GM21619 (cell line): ENCODE results near the gene TYMS.

Source experiments
- ATAC-seq: cut with Tn5 transposase; IDR thresholded peaks from one replicate; pipeline ENCODE4 v1.9.1; 2021; ENCODE audit not compliant: unreplicated experiment

Gene TYMS

DNA sequence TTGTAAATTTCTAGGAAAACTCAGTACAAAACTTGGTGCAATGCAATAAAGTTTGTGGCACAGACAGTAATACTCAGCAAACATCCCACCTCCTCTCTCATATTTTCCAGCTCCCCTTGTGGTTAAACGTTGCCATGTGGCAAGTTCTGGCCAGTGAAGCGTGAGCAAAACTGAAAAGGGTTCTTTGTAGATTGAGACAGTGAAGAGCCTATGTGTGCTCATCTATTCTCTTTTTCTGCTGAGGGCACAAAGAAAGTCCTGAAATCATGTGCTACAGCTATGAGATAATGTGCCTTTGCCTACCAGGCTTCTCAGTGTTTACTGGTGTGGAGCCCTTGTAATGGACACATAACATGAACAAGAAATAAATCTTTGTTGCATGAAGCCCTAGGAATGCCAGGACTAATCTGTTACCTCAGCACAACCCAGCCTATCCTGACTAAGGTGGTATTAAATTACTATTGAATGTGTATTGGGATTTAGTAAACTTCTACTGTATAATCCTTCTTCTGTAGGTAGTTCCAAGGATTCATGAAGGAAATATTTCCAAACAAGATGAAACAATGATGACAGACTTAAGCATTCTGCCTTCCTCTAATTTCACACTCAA, 13.0 kb upstream of the TYMS start:
- no peak for ATAC-seq

DNA sequence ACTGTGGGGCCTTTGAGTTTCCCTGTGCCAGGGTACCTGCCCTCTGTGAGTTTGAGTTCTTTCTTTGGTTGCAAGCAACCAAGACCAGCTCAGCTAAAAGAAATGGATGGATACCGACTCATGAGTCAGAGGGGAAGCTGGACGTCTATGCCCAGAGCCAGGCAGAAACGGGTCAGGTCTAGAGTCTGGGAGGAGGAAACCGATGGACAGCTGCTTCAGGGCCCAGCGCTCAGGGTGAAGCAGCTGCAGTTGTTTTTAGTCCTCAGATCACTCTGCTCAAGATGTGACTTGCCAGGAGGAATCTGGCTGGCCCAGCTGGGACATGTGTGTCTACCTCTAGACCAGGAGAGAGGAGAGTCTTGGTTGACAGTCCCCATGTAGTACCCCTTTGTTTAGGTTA, 10.1 kb upstream of the TYMS start:
- ATAC-seq, result no peak

DNA sequence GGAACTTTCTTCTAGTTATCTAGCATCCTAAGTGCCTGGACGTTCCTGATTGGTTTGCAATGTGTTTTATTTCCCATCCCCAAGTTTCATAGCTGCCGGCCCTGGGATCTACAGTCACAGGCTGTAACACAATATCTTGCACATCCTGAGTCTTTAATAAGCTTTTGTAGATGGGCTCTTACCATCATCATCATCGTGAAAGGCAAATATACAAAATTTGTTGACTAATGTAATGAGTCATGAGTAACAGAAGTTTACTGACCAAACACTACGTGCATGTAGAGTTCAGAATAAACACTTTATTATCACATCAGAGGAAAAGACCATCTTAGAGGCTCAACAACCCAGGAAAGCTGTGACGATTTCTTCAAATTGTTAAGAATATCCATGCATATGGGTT, 8.1 kb upstream of the TYMS start:
- no peak for ATAC-seq

DNA sequence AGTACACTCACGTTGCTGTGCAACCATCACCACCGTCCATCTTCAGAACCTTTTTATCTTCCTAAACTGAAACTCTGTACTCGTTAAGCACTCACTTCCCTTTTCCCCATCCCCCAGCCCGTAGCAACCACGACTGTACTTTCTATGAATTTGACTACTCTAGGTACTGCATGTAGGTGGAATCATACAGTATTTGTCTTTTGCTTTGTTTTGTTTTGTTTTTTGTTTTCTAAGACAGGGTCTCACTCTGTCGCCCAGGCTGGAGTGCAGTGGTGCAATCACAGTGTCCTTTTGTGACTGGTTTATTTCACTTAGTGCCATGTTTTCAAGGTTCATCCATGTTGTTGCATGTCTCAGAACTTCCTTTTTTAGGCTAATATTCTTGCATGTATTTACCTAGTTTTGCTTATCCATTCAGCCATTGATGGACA, 7.0 kb upstream of the TYMS start:
- ATAC-seq, result peak; percentile 98

DNA sequence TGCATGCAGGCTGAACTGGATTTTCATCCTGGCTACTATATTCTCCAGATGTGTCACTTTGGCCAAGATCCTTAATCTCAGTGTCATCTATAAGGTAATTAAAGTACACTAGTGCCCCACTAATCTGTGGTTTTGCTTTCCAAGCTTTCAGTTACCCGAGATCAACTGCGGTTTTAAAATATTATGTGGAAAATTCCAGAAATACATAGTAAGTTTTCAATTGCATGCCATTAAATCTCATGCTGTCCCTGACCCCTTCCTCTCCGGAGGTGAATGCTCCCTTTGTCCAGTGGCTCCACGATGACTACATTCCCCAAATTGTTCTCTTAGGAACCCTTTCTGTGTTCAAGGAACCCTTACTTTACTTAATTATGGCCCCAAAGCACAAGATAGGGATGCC, 5.3 kb upstream of the TYMS start:
- ATAC-seq, result no peak

DNA sequence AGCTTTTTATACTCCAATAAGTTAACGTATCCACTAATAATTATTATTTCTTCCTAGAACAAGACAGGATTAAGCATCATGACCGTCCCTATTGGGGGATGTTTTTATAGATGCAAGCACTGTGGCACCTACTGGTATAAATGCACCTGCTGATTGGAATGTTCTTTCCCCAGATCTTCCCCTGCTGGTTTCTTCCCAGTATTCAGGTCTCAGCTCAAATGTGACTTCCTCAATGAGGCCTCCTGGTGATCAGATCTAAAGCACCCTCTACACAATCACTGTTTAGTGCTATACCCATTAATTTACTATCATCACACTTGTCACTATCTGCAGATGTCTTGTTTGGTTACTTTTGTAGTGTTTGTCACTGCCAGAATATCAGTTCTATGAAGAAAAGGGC, 3.9 kb upstream of the TYMS start:
- ATAC-seq, result no peak

DNA sequence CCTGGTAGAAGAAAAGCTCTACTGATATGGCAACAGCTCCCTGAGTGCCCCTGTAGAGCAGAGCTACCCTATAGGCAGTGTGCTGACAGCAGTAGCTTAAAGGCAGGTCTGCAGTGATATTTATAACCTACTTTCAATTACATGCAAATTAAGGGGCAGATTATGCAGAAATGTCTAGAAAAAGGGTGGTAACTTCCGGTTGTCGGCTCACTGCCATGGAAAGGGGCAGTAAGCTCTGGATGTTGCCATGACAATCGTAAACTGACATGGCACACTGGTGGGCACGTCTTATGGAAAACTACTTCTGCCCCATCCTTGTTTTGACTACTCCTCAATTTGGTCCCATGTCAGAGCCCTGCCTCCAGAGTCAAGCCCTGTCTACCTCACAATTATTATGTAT, 2.9 kb upstream of the TYMS start:
- no peak for ATAC-seq

DNA sequence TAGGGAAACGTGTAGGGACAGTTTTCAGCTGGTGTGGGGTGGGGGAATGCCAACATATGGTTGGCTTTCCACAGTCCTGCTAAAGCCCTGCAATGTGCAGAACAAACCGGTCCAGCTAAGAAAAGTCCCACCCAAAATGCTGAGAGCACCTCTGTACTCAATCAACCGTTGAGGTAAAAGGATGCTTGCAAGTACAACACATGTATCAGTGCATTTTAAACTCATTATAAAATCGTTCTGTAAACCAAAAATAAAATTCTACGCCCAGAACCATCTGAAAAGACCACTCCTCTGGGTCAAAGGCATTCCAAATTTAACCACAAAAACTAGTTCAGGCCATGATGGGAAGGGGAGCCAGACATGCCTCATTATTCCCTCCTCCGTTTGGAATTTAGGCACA, 2.0 kb upstream of the TYMS start:
- no peak for ATAC-seq

DNA sequence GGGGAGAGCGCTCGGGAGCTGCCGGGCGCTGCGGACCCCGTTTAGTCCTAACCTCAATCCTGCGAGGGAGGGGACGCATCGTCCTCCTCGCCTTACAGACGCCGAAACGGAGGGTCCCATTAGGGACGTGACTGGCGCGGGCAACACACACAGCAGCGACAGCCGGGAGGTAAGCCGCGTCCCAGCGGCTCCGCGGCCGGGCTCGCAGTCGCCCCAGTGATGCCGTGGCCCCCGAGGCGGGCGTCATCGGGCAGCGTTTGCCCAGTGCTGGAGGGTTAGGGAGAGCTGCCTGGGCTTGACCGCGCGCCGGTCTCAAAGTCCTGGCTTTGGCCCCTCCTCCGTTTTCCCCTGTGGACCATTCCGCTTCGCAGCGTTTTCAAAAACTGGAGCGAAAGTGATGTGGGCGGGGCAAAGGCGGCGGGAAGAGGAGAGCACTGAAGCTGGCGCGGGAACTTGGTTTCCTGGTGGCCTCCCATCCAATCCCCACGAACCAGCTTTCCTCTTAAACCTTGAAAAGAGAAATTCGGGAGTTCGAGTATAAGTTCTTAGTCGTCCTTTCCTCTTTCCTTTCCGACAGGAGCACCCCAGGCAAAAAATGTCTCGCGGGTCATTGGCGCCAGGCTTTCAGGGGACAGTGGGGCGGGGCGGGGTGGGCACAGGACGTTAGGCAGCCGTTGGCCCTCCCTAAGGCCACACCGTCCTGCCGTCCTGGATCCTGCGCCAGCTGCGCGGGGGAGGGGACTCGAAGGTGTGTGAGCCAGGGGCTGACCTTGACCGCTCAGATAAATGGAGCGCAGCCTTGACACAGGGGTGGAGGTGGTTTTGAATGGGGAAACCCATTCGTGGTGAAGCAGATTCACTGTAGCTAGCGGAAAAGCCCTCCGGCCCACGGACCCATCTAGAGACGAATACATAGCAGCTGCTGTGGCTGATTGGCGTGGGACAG, 821 bp downstream of the TYMS start:
- ATAC-seq, result peak; percentile 61

DNA sequence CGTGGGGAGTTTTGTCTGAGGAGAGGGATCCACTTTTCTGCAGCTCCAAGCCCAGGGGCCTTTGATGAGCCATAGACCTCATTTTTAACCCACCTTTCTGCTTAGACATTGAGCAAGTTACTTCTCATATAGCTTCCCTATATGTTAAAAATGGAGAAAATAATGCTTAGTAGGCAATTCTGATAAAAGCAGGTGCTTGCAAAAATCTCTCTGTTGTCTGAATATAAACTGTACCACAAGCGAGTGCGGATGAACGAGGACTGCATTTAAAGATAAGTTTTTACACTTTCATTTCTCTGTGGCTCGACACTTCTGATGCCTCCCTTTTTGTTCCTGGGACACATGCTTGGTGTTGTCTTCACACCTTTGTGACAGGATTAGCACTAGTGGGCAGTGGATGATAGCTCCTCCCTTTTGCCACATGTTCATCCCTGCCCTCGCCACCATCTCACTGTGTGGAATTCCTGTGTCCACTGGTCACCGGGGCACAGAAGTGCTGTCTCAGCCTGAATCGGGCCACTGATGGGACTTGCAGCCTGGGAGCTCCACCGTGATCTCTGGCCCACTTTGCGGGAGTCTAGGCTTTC, 1.6 kb downstream of the TYMS start:
- ATAC-seq, result no peak

DNA sequence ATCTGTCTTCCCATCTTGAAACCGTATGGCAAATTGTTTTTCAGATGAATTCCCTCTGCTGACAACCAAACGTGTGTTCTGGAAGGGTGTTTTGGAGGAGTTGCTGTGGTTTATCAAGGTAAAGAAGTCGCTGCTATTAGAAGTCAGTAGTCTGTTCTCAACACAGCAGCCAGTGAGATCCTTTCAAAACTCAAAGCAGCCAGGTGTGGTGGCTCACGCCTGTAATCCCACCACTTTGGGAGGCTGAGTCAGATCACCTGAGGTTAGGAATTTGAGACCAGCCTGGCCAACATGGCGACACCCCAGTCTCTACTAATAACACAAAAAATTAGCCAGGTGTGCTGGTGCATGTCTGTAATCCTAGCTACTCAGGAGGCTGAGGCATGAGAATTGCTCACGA, 2.1 kb downstream of the TYMS start:
- no peak for ATAC-seq

DNA sequence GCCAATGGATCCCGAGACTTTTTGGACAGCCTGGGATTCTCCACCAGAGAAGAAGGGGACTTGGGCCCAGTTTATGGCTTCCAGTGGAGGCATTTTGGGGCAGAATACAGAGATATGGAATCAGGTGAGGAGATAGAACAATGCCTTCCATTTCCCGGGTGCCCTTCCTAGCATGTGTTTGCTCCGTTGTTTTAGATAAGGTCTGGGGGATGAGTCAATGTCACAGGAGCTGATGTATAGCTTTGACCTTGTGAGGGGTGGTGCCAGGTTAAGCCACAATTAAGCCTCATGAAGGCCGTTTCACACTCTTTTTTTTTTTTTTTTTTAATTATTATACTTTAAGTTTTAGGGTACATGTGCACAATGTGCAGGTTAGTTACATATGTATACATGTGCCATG, 4.7 kb downstream of the TYMS start:
- no peak for ATAC-seq

DNA sequence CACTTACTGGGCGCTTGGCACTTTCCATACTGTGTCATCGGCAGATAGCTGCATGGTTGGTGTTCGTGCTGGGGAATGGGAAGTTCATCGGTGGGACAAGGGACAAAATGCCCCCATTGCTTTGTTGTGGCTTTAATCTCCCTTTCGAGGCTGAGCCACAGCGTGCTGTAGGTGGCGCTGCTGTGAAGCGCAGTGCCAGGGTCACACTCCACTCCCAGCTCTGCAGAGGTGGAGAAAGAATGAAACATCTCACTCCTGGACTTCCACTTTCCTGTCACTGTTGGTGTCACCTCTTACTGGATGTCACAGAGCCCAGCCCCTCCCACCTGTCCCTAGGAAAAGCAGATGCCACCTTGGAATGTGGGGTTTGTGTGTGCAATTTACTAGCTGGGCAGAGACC, 8.7 kb downstream of the TYMS start:
- no peak for ATAC-seq

DNA sequence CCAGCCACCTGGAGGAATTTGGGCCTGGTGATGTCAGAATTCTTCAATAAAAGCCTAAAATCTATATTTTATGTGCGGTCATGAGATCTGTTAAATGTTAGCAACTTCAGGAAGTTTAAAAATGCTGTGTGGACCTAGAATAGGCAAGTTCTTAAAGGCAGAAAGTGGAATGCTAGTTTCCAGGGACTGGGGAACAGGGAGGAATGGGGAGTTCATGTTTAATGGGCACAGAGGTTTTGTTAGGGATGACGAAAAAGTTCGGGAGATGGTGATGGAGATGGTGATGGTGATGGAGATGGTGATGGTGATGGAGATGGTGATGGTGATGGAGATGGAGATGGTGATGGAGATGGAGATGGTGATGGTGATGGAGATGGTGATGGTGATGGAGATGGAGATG, 9.2 kb downstream of the TYMS start:
- no peak for ATAC-seq

DNA sequence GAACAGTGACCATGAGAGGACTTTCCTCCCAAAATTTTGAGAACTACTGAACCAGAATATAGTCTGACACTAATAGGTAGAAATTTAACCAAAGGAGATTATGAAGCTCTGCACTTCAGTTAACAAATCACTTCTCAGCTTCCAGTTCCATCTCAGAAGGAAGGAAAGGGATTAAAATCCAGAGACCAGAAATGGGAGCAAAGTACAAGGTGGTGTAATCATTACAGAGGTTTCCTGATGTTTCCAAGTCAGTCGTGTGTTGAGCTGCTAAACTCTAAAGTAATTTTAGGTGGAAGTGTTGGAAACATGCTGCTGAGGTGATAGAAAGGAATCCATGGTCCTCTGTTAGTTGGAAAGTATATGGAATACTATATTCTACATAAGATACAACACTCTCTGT, 10.8 kb downstream of the TYMS start:
- no peak for ATAC-seq

DNA sequence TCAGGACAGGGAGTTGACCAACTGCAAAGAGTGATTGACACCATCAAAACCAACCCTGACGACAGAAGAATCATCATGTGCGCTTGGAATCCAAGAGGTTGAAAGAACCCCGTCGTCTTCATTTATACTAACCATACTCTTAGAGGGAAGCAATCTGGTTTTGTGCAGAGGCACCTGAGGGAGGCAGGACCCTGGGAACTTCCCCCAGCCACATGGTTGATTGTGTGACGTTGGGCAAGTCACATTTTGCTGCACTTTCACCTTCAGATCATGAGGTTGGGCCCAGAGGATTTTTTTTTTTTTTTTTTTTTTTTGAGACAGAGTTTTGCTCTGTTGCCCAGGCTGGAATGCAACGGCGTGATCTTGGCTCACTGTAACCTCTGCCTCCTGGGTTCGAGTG, 11.6 kb downstream of the TYMS start:
- ATAC-seq, result no peak

DNA sequence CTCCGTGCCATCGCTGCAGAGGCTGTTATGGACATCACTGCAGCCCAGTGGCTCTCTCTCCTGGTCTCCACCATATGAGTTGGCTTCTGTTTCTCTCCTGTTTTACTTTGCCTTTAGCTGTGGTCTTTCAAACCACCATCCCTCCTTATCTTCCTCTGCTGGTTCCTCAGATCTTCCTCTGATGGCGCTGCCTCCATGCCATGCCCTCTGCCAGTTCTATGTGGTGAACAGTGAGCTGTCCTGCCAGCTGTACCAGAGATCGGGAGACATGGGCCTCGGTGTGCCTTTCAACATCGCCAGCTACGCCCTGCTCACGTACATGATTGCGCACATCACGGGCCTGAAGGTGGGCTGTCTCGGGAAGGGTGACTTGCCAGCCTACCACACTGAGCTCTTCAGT, 13.1 kb downstream of the TYMS start:
- ATAC-seq, result no peak

DNA sequence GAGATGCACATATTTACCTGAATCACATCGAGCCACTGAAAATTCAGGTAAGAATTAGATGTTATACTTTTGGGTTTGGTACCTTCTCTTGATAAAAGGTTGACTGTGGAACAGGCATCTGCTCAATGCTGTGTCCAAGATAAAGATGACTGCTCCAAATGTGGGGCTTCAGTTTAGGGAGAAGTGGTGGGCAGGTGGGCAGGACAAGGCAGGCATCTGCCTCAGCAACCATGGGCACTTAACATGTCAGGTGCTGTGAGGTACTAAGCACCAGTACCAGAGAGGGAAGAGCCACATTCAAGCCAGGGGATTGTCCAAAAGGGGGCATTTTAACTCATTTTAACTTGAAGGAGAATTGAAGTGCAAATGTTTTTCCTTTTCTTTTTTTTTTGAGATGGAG, 14.0 kb downstream of the TYMS start:
- ATAC-seq, result no peak

DNA sequence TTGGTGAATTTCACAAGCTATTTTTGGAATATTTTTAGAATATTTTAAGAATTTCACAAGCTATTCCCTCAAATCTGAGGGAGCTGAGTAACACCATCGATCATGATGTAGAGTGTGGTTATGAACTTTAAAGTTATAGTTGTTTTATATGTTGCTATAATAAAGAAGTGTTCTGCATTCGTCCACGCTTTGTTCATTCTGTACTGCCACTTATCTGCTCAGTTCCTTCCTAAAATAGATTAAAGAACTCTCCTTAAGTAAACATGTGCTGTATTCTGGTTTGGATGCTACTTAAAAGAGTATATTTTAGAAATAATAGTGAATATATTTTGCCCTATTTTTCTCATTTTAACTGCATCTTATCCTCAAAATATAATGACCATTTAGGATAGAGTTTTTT, 15.9 kb downstream of the TYMS start:
- ATAC-seq, result no peak

DNA sequence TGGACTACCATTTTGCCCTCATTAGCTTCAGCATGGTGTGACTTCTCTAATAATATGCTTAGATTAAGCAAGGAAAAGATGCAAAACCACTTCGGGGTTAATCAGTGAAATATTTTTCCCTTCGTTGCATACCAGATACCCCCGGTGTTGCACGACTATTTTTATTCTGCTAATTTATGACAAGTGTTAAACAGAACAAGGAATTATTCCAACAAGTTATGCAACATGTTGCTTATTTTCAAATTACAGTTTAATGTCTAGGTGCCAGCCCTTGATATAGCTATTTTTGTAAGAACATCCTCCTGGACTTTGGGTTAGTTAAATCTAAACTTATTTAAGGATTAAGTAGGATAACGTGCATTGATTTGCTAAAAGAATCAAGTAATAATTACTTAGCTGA, 16.3 kb downstream of the TYMS start:
- no peak for ATAC-seq

DNA sequence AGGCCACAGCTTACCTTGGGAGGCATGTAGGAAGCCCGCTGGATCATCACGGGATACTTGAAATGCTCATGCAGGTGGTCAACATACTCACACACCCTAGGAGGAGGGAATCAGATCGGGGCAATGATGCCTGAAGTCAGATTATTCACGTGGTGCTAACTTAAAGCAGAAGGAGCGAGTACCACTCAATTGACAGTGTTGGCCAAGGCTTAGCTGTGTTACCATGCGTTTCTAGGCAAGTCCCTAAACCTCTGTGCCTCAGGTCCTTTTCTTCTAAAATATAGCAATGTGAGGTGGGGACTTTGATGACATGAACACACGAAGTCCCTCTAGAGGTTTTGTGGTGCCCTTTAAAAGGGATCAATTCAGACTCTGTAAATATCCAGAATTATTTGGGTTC, 17.9 kb downstream of the TYMS start:
- no peak for ATAC-seq

DNA sequence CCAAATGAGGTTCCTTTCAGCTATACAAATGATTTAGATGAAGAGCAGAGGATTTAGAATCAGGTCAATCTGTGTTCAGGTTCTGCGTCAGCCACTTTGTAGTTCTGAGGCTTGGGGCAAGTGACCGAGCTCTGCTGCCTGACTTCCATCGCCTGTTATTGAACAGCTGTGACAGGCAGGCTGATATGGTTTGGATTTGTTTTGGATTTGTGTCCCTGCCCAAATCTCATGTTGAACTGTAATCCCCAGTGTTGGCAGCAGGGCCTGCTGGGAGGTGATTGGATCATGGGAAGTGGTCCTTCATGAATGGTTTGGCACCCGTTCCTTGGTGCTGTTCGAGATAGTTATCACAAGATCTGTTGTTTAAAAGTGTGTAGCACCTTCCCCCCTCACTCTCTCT, 18.6 kb downstream of the TYMS start:
- ATAC-seq, result no peak
